EL (cell line): ENCODE measurements around the gene PKM.

ENCODE experiments used
- DNase-seq: peaks from one replicate; pipeline ENCODE4 v3.0.0-alpha.2; 2016

PKM gene

DNA sequence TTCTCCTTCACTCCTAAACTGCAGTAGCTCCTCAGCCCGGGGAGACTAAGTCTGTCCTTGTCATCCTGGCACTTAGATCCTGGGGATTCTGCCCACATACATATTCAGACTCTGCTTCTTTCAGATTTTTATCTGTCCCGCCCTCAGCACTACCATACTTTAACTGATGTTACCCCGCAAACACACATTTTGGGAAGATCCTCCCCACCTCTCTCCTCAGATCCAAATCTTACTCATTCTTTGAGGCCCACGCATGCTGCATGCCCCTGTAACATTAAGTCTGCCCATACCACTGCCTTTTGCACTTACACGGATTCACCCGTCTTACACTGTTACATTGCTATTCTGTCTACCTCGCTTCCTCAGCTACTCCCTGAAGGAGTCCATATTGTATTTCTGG is 76.7 kb downstream of the PKM start:
- DNase-seq, result no peak

DNA sequence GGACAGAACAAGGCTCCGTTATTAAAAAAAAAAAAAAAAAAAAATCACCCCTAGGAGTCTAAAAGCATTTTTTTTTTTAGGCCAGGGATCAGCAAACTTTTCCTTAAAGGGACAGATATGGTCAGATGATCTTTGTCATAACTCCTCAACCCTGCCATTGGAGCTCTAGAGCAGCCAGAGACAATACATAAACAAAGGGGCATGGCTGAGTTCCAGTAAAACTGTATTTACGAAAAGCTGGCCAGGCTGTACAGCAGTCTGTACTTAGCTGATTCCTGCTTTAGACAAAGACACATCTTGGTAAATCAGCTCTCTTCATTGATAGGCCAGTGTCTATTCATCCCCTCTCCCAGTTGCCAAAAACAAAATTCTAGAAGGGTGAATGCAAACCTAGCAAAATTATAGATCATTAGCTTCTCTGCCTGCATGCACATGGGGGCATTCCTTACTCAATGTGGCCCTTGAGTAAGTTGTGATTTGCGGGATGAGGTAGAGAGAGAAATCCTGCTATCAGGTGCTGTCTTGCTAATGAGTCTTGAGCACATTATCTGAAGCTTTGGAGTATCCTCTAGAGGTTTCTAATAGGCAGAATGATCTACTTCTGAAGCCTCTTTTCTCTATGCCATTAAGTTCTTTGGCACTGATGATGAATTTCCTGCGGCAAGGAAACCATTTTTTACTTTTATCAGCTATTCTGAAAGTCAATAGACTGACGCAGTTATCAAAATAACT is 77.6 kb downstream of the PKM start:
- DNase-seq, result no peak
